MCF 10A (cell line): ENCODE measurements around the gene GSTT2B. TPM values are rescaled to one million over a fixed set of nuclear protein-coding genes. Genes with fewer than 3 reads are reported as not detected.

ENCODE experiments used
- BruUV-seq: library from RNA; stranded (reverse); fragments of 400-500 nt; replicated peaks from 2 replicates; lab custom pipeline; 2021; lab: Mats Ljungman, UMichigan
- CTCF ChIA-PET: fragments of 300-600 bp; sonication (Branson Sonifier 250); formaldehyde crosslinking; extraction: SDS; loops from one replicate; lab custom pipeline; 2021; ENCODE audit warnings: antibody characterized with exemption, inconsistent platforms; lab: Yijun Ruan, JAX
- POLR2A ChIA-PET: fragments of 300-600, 350-650 bp; sonication (Branson Sonifier 250); formaldehyde crosslinking; extraction: SDS; loops from one replicate; lab custom pipeline; 2020; ENCODE audit warnings: antibody characterized with exemption, inconsistent platforms; lab: Yijun Ruan, JAX
- DNase-seq: peaks from one replicate; pipeline ENCODE4 v3.0.0-alpha.2; 2018; ENCODE audit not compliant: unreplicated experiment
- H3K27ac Mint-ChIP-seq: one replicate; pipeline ENCODE4 v1.8.0; 2022; ENCODE audit warnings: mild to moderate bottlenecking, low read depth, mixed read lengths; ENCODE audit not compliant: unreplicated experiment
- H3K27me3 Mint-ChIP-seq: one replicate; pipeline ENCODE4 v1.8.0; 2022; ENCODE audit warnings: mixed read lengths; ENCODE audit not compliant: insufficient read depth, unreplicated experiment
- H3K36me3 Mint-ChIP-seq: one replicate; pipeline ENCODE4 v1.8.0; 2022; ENCODE audit warnings: mild to moderate bottlenecking, moderate library complexity, mixed read lengths; ENCODE audit not compliant: insufficient read depth, unreplicated experiment
- H3K4me1 Mint-ChIP-seq: one replicate; pipeline ENCODE4 v1.8.0; 2022; ENCODE audit warnings: mixed read lengths; ENCODE audit not compliant: insufficient read depth, unreplicated experiment
- H3K4me3 Mint-ChIP-seq: one replicate; pipeline ENCODE4 v1.8.0; 2022; ENCODE audit warnings: mild to moderate bottlenecking, moderate library complexity, mixed read lengths; ENCODE audit not compliant: unreplicated experiment
- H3K9me3 Mint-ChIP-seq: one replicate; pipeline ENCODE4 v1.8.0; 2022; ENCODE audit warnings: mixed read lengths; ENCODE audit not compliant: unreplicated experiment
- CTCF ChIP-seq: fragments of 200-600 bp; IDR thresholded peaks from one replicate; pipeline ENCODE4 v1.8.0; 2022; ENCODE audit warnings: antibody characterized with exemption, mild to moderate bottlenecking; ENCODE audit not compliant: unreplicated experiment
- intact Hi-C: fragments of 100-400 bp; cut with micrococcal nuclease; formaldehyde crosslinking; loops from 2 replicates; pipeline ENCODE4 v1.14.1; 2022
- total RNA-seq: library from RNA; stranded (reverse); gene quantifications from 2 replicates; pipeline ENCODE4 v1.2.3, GENCODE V29; 2022

The GSTT2B gene
- total RNA-seq, 1 experiment from 2014 or later = 22.7 TPM

- Mint-ChIP-seq H3K9me3 (no peaks in the 10 kb centered on the region), H3K36me3 (peaks cover 6% of the 10 kb centered on the region), H3K27ac (no peak overlapping the region), H3K27me3 (no peaks in the 10 kb centered on the region), H3K4me3 (no peak overlapping the region), H3K4me1 (no peaks in the 10 kb centered on the region)
- no TSS peak for BruUV-seq
- no peak for DNase-seq
- intact Hi-C loops = no loop called here
- no peak for TF ChIP-seq CTCF
- ChIA-PET POLR2A (no interaction called here), CTCF (interaction anchor here (0.6 kb wide), 1 partner anchor 19 kb away, joined by 6 read pairs; no protein-coding TSS in a partner anchor)
Observed at GRCh38 chr22:24008022-24008283, 47.0 kb upstream of the GSTT2B start.

- H3K36me3 Mint-ChIP-seq = peaks cover 6% of the 10 kb centered on the region
- H3K27ac Mint-ChIP-seq = no peak overlapping the region
- intact Hi-C loops = no loop called here
Observed at GRCh38 chr22:24007253-24008021, 46.4 kb upstream of the GSTT2B start.

GRCh38 chr22:24006914-24007214, 45.9 kb upstream of the GSTT2B start:
- no peaks in the 10 kb centered on the region for H3K27me3 Mint-ChIP-seq
- no peak for TF ChIP-seq CTCF
- ChIA-PET CTCF (no interaction called here), POLR2A (no interaction called here)
- peaks cover 6% of the 10 kb centered on the region for H3K36me3 Mint-ChIP-seq
- no peaks in the 10 kb centered on the region for H3K4me1 Mint-ChIP-seq
- no peak overlapping the region for H3K4me3 Mint-ChIP-seq
- no peak for DNase-seq
- H3K27ac Mint-ChIP-seq = no peak overlapping the region
- no peaks in the 10 kb centered on the region for H3K9me3 Mint-ChIP-seq
- intact Hi-C loops = no loop called here
- no TSS peak for BruUV-seq

More at GRCh38 chr22:24007253-24008021, 46.4 kb upstream of the GSTT2B start:
- no peak overlapping the region for H3K4me3 Mint-ChIP-seq
- H3K9me3 Mint-ChIP-seq = no peaks in the 10 kb centered on the region
- CTCF ChIA-PET = interaction anchor here (0.6 kb wide), 1 partner anchor 19 kb away, joined by 6 read pairs; no protein-coding TSS in a partner anchor
- H3K4me1 Mint-ChIP-seq = no peaks in the 10 kb centered on the region
- no TSS peak for BruUV-seq
- no peak for TF ChIP-seq CTCF
- H3K27me3 Mint-ChIP-seq = no peaks in the 10 kb centered on the region
- DNase-seq = no peak
- POLR2A ChIA-PET = no interaction called here

GRCh38 chr22:24006207-24006913, 45.4 kb upstream of the GSTT2B start:
- Mint-ChIP-seq H3K4me1 (no peaks in the 10 kb centered on the region), H3K36me3 (peaks cover 6% of the 10 kb centered on the region), H3K27me3 (no peaks in the 10 kb centered on the region), H3K9me3 (no peaks in the 10 kb centered on the region), H3K4me3 (no peak overlapping the region), H3K27ac (no peak overlapping the region)
- ChIA-PET CTCF (interaction anchor here (0.6 kb wide), 2 partner anchors 202 to 221 kb away, joined by 3 read pairs; no protein-coding TSS in a partner anchor), POLR2A (no interaction called here)
- intact Hi-C loops = no loop called here
- no TSS peak for BruUV-seq
- no peak for DNase-seq
- TF ChIP-seq CTCF = no peak
